SU-DHL-6 (cell line): ENCODE results near the gene IFNA4.
"Not testable (repeated sequence)": the region's sequence is repeated elsewhere in the genome, so short reads cannot be mapped to it uniquely, and the experiment has no call there.

Source experiments
- H2AFZ ChIP-seq: fragments of 200-600 bp; sonication (generic); 2 replicates; pipeline ENCODE4 v1.6.1; 2014; ENCODE audit warnings: low read depth, mild to moderate bottlenecking, moderate library complexity, mixed read lengths, antibody characterized with exemption, low read length; ENCODE audit not compliant: severe bottlenecking
- H3F3A ChIP-seq: fragments of 200-600 bp; shearing (Covaris generic); 2 replicates; pipeline ENCODE4 v1.6.0; 2016; ENCODE audit warnings: antibody characterized with exemption, mild to moderate bottlenecking; ENCODE audit not compliant: insufficient read depth
- H3K27ac ChIP-seq: fragments of 200-600 bp; sonication (generic); 2 replicates; pipeline ENCODE4 v1.5.1; 2016; ENCODE audit warnings: low read depth, mild to moderate bottlenecking, low read length, moderate library complexity, mixed read lengths
- H3K27me3 ChIP-seq: fragments of 200-600 bp; sonication (generic), shearing (Covaris generic); 2 replicates; pipeline ENCODE4 v1.6.0; 2014; ENCODE audit warnings: mild to moderate bottlenecking, low read length
- H3K36me3 ChIP-seq: fragments of 200-600 bp; sonication (generic); 2 replicates; pipeline ENCODE4 v1.6.1; 2014; ENCODE audit warnings: mild to moderate bottlenecking, low read length, mixed read lengths
- H3K4me2 ChIP-seq: fragments of 300-600, 200-600 bp; shearing (Covaris generic), sonication (generic); 2 replicates; pipeline ENCODE4 v1.6.0; 2014; ENCODE audit warnings: low read length, low read depth, mild to moderate bottlenecking; ENCODE audit not compliant: poor library complexity, severe bottlenecking
- H3K4me3 ChIP-seq: fragments of 200-600 bp; sonication (generic); 2 replicates; pipeline ENCODE4 v1.5.1; 2014; ENCODE audit warnings: antibody characterized with exemption, low read length, mild to moderate bottlenecking, mixed read lengths; ENCODE audit not compliant: insufficient read depth, poor library complexity, severe bottlenecking
- H3K79me2 ChIP-seq: fragments of 200-600 bp; sonication (generic); 2 replicates; pipeline ENCODE4 v1.6.1; 2014; ENCODE audit warnings: mild to moderate bottlenecking, low read length, moderate library complexity; ENCODE audit not compliant: insufficient read depth
- H3K9ac ChIP-seq: fragments of 200-600 bp; sonication (generic); 2 replicates; pipeline ENCODE4 v1.7.0; 2014; ENCODE audit warnings: mild to moderate bottlenecking, low read length
- H3K9me2 ChIP-seq: fragments of 200-600 bp; sonication (generic); replicated peaks from 2 replicates; pipeline ENCODE4 v1.6.1; 2014; ENCODE audit warnings: low read length; ENCODE audit not compliant: insufficient read depth
- H3K9me3 ChIP-seq: fragments of 200-600 bp; sonication (generic); 2 replicates; pipeline ENCODE4 v1.6.1; 2014; ENCODE audit warnings: low read length, mixed read lengths; ENCODE audit not compliant: insufficient read depth
- H4K20me1 ChIP-seq: fragments of 200-600 bp; sonication (generic); 2 replicates; pipeline ENCODE4 v1.6.1; 2014; ENCODE audit warnings: low read depth, mild to moderate bottlenecking, antibody characterized with exemption, low read length, moderate library complexity, mixed read lengths
- CTCF ChIP-seq: fragments of 200-600 bp; sonication (generic); IDR thresholded peaks from one replicate; pipeline ENCODE4 v1.5.1; 2017; ENCODE audit warnings: antibody characterized with exemption, mild to moderate bottlenecking, low read length, moderate library complexity; ENCODE audit not compliant: insufficient read depth, poor library complexity, severe bottlenecking
- EZH2phosphoT487 ChIP-seq: fragments of 200-600 bp; sonication (generic), shearing (Covaris generic); conservative IDR thresholded peaks from 2 replicates; pipeline ENCODE4 v1.6.1; 2018; ENCODE audit warnings: mild to moderate bottlenecking, antibody characterized with exemption, low read length, moderate library complexity, mixed read lengths

Gene IFNA4

GRCh38 chr9:21172156-21172555 lies 15.2 kb downstream of the IFNA4 start:
- no peak overlapping the region for H2AFZ ChIP-seq
- H4K20me1 ChIP-seq: no peaks in the 10 kb centered on the region
- no peak overlapping the region for H3K4me2 ChIP-seq
- no peaks in the 10 kb centered on the region for H3K9me3 ChIP-seq
- no peaks in the 10 kb centered on the region for H3F3A ChIP-seq
- H3K4me3 ChIP-seq: no peak overlapping the region
- H3K79me2 ChIP-seq: no peaks in the 10 kb centered on the region
- no peak overlapping the region for H3K9ac ChIP-seq
- H3K9me2 ChIP-seq: no peaks in the 10 kb centered on the region
- no peaks in the 10 kb centered on the region for H3K27me3 ChIP-seq
- TF ChIP-seq CTCF (no peak), EZH2phosphoT487 (no peak)
- no peaks in the 10 kb centered on the region for H3K36me3 ChIP-seq
- no peak overlapping the region for H3K27ac ChIP-seq

GRCh38 chr9:21171351-21171750 lies 16.0 kb downstream of the IFNA4 start:
- Histone ChIP-seq H2AFZ (no peak overlapping the region), H3F3A (no peaks in the 10 kb centered on the region), H3K36me3 (no peaks in the 10 kb centered on the region), H3K9me3 (no peaks in the 10 kb centered on the region), H3K4me3 (no peak overlapping the region), H3K4me2 (no peak overlapping the region), H4K20me1 (no peaks in the 10 kb centered on the region), H3K9ac (no peak overlapping the region), H3K9me2 (no peaks in the 10 kb centered on the region), H3K27ac (no peak overlapping the region), H3K79me2 (no peaks in the 10 kb centered on the region), H3K27me3 (no peaks in the 10 kb centered on the region)
- TF ChIP-seq CTCF (no peak), EZH2phosphoT487 (no peak)

GRCh38 chr9:21166560-21166959 lies 20.8 kb downstream of the IFNA4 start, which contains the start of gene IFNA21:
IFNA21 (minus strand) TSS chr9:21166660; CDS start chr9:21166612, 48 bp downstream.
- not testable (repeated sequence) for H3K27me3 ChIP-seq, H3K79me2 ChIP-seq, H3K9ac ChIP-seq

GRCh38 chr9:21165516-21165915 lies 21.9 kb downstream of the IFNA4 start:
- no peaks in the 10 kb centered on the region for H3K79me2 ChIP-seq
- H3K9me3 ChIP-seq: no peaks in the 10 kb centered on the region
- H3K9ac ChIP-seq: no peak overlapping the region
- no peak overlapping the region for H3K4me2 ChIP-seq
- no peak overlapping the region for H3K4me3 ChIP-seq
- no peaks in the 10 kb centered on the region for H4K20me1 ChIP-seq
- H3K27me3 ChIP-seq: no peaks in the 10 kb centered on the region
- no peak overlapping the region for H3K27ac ChIP-seq
- TF ChIP-seq CTCF: no peak
- TF ChIP-seq EZH2phosphoT487: no peak
- H3F3A ChIP-seq: no peaks in the 10 kb centered on the region
- H3K9me2 ChIP-seq: no peaks in the 10 kb centered on the region
- no peak overlapping the region for H2AFZ ChIP-seq
- no peaks in the 10 kb centered on the region for H3K36me3 ChIP-seq

More at GRCh38 chr9:21166560-21166959, 20.8 kb downstream of the IFNA4 start, which contains the start of gene IFNA21:
- H3K36me3 ChIP-seq, H2AFZ ChIP-seq, H3K27ac ChIP-seq, H3K9me3 ChIP-seq, H3K4me2 ChIP-seq, H3K4me3 ChIP-seq, H3K9me2 ChIP-seq, H4K20me1 ChIP-seq, H3F3A ChIP-seq: not testable (repeated sequence)
